H1 (cell line): ENCODE results near the gene LIF. TPM values are rescaled to one million over a fixed set of nuclear protein-coding genes. Genes with fewer than 3 reads are reported as not detected.

Experiments
- CTCF ChIA-PET: fragments of 300-600 bp; sonication (Branson Sonifier 250); formaldehyde crosslinking; loops from one replicate; lab custom pipeline; 2021; ENCODE audit not compliant: partially characterized antibody; lab: Charles Lee
- POLR2A ChIA-PET: fragments of 300-600 bp; sonication (Branson Sonifier 250); formaldehyde crosslinking; loops from one replicate; lab custom pipeline; 2021; ENCODE audit warnings: inconsistent platforms; ENCODE audit not compliant: partially characterized antibody; lab: Charles Lee
- DNase-seq, 2 experiments: peaks; one replicate each; pipeline versions ENCODE4 v3.0.0 to v3.0.0-alpha.2; 2010 to 2022; ENCODE audit warnings: low spot score in 2 of 2, low read depth in 1 of 2, mixed read lengths in 1 of 2
- FAIRE-seq: peaks from 2 replicates; lab custom pipeline; 2011; peaks lifted over from hg19 to GRCh38; lab: Jason Lieb, UNC
- H2AFZ ChIP-seq: 2 replicates; pipeline ENCODE4 v1.8.1; 2012; ENCODE audit warnings: low read length, inconsistent platforms
- H2AK5ac ChIP-seq: 2 replicates; pipeline ENCODE4 v1.6.1; 2013; ENCODE audit warnings: low read depth, low read length
- H2BK120ac ChIP-seq: replicated peaks from 2 replicates; pipeline ENCODE3; 2013; ENCODE audit warnings: low read depth, low read length, inconsistent platforms
- H2BK12ac ChIP-seq: 2 replicates; pipeline ENCODE4 v1.6.1; 2013; ENCODE audit warnings: low read depth, low read length
- H2BK15ac ChIP-seq: 2 replicates; pipeline ENCODE4 v1.6.1; 2013; ENCODE audit warnings: low read length
- H2BK20ac ChIP-seq: 2 replicates; pipeline ENCODE4 v1.6.1; 2013; ENCODE audit warnings: low read length
- H2BK5ac ChIP-seq: 2 replicates; pipeline ENCODE4 v1.6.1; 2013; ENCODE audit warnings: low read depth, low read length
- H3K14ac ChIP-seq: 2 replicates; pipeline ENCODE4 v1.6.1; 2013; ENCODE audit warnings: inconsistent platforms; ENCODE audit not compliant: insufficient read length
- H3K18ac ChIP-seq: 2 replicates; pipeline ENCODE4 v1.6.1; 2013; ENCODE audit warnings: low read length; ENCODE audit errors: extremely low read depth
- H3K23ac ChIP-seq: 2 replicates; pipeline ENCODE4 v1.6.1; 2013; ENCODE audit warnings: inconsistent platforms; ENCODE audit not compliant: insufficient read length
- H3K23me2 ChIP-seq: 2 replicates; pipeline ENCODE4 v1.6.1; 2013; ENCODE audit warnings: low read depth, low read length
- H3K27ac ChIP-seq: 2 replicates; pipeline ENCODE4 v1.6.1; 2011; ENCODE audit warnings: low read depth, low read length, inconsistent platforms
- H3K27me3 ChIP-seq, 4 experiments: replicated peaks in 1 of 4; 1 replicate in 1 of 4; 2 replicates in 3 of 4; pipeline versions ENCODE4 v1.6.1 to v1.8.1; 2011 to 2013; ENCODE audit warnings: low read length in 3 of 4, mild to moderate bottlenecking in 3 of 4, inconsistent platforms in 2 of 4, mixed read lengths in 2 of 4, moderate library complexity in 1 of 4; ENCODE audit not compliant: control insufficient read depth in 3 of 4, insufficient read depth in 3 of 4; ENCODE audit errors: extremely low read depth in 1 of 4
- H3K36me3 ChIP-seq, 4 experiments: 2 replicates each; pipeline versions ENCODE4 v1.6.1 to v1.8.1; 2011 to 2013; ENCODE audit warnings: mild to moderate bottlenecking in 4 of 4, low read length in 3 of 4, moderate library complexity in 2 of 4, control low read depth in 1 of 4, inconsistent platforms in 1 of 4; ENCODE audit not compliant: insufficient read depth in 4 of 4, control insufficient read depth in 2 of 4
- H3K4ac ChIP-seq: replicated peaks from 2 replicates; pipeline ENCODE3; 2013; ENCODE audit warnings: low read length, low read depth, mixed read lengths, inconsistent platforms; ENCODE audit not compliant: insufficient read length
- H3K4me1 ChIP-seq, 4 experiments: replicated peaks in 1 of 4; 1 replicate in 1 of 4; 2 replicates in 3 of 4; pipeline versions ENCODE4 v1.6.1 to v1.8.1; 2011 to 2013; ENCODE audit warnings: low read length in 3 of 4, inconsistent platforms in 2 of 4, mixed read lengths in 1 of 4; ENCODE audit not compliant: insufficient read depth in 4 of 4, control insufficient read depth in 3 of 4
- H3K4me2 ChIP-seq, 2 experiments: 2 replicates each; pipeline versions ENCODE4 v1.6.1 to v1.8.1; 2011 to 2013; ENCODE audit warnings: low read depth in 2 of 2, low read length in 2 of 2, control low read depth in 1 of 2, inconsistent platforms in 1 of 2, mild to moderate bottlenecking in 1 of 2; ENCODE audit not compliant: insufficient read depth in 1 of 2
- H3K4me3 ChIP-seq, 4 experiments: fragments of 200-600, 300-600 bp in 1 of 4; sonication (generic), shearing (Covaris generic), sonication (Bioruptor Twin) in 1 of 4; 2 replicates each; pipeline versions ENCODE4 v1.5.1 to v1.8.1; 2011 to 2016; ENCODE audit warnings: low read length in 4 of 4, low read depth in 3 of 4, control low read depth in 2 of 4, inconsistent platforms in 2 of 4, mild to moderate bottlenecking in 2 of 4, mixed read lengths in 1 of 4, moderate library complexity in 1 of 4; ENCODE audit not compliant: insufficient read depth in 2 of 4; ENCODE audit errors: extremely low read depth in 1 of 4
- H3K56ac ChIP-seq: replicated peaks from 2 replicates; pipeline ENCODE3; 2013; ENCODE audit warnings: low read depth, mild to moderate bottlenecking, mixed read lengths, low read length, inconsistent platforms; ENCODE audit not compliant: insufficient read length
- H3K79me1 ChIP-seq: 2 replicates; pipeline ENCODE4 v1.6.1; 2013; ENCODE audit warnings: low read depth, low read length, control low read depth
- H3K79me2 ChIP-seq, 2 experiments: 2 replicates each; pipeline versions ENCODE4 v1.6.1 to v1.8.1; 2012 to 2013; ENCODE audit warnings: low read length in 2 of 2, mild to moderate bottlenecking in 2 of 2, inconsistent platforms in 1 of 2; ENCODE audit not compliant: insufficient read depth in 2 of 2, control insufficient read depth in 1 of 2
- H3K9ac ChIP-seq, 4 experiments: replicated peaks in 1 of 4; 1 replicate in 1 of 4; 2 replicates in 3 of 4; pipeline versions ENCODE4 v1.6.1 to v1.8.1; 2011 to 2013; ENCODE audit warnings: low read depth in 3 of 4, low read length in 3 of 4, control low read depth in 2 of 4, mild to moderate bottlenecking in 2 of 4, moderate library complexity in 2 of 4, inconsistent platforms in 1 of 4; ENCODE audit errors: extremely low read depth in 1 of 4
- H3K9me3 ChIP-seq, 2 experiments: 2 replicates each; pipeline versions ENCODE4 v1.6.1 to v1.8.1; 2012 to 2013; ENCODE audit warnings: mild to moderate bottlenecking in 2 of 2, moderate library complexity in 2 of 2, control low read depth in 1 of 2, inconsistent platforms in 1 of 2, low read depth in 1 of 2, low read length in 1 of 2, mixed read lengths in 1 of 2; ENCODE audit not compliant: insufficient read depth in 2 of 2
- H4K20me1 ChIP-seq, 2 experiments: replicated peaks in 1 of 2; 2 replicates each; pipeline versions ENCODE3 to v1.8.1; 2011 to 2013; ENCODE audit warnings: inconsistent platforms in 2 of 2, low read length in 2 of 2, mild to moderate bottlenecking in 1 of 2; ENCODE audit not compliant: insufficient read depth in 2 of 2, control insufficient read depth in 1 of 2
- H4K5ac ChIP-seq: 2 replicates; pipeline ENCODE4 v1.6.1; 2013; ENCODE audit warnings: low read length, low read depth, mixed read lengths, inconsistent platforms; ENCODE audit not compliant: insufficient read length
- H4K8ac ChIP-seq: 2 replicates; pipeline ENCODE4 v1.8.0; 2013; ENCODE audit warnings: mild to moderate bottlenecking, moderate library complexity, low read length, inconsistent platforms; ENCODE audit not compliant: insufficient read depth; ENCODE audit errors: extremely low read depth
- H4K91ac ChIP-seq: replicated peaks from 2 replicates; pipeline ENCODE3; 2013; ENCODE audit warnings: low read length, mixed read lengths, inconsistent platforms; ENCODE audit not compliant: insufficient read length
- ATF2 ChIP-seq: IDR thresholded peaks from 2 replicates; pipeline ENCODE4 v1.6.1; 2012; ENCODE audit warnings: low read length, inconsistent platforms
- ATF3 ChIP-seq: IDR thresholded peaks from 2 replicates; pipeline ENCODE4 v1.6.1; 2011; ENCODE audit warnings: low read depth, mild to moderate bottlenecking, low read length; ENCODE audit not compliant: insufficient read depth
- EZH2 ChIP-seq: fragments of 200-600 bp; sonication (generic); IDR thresholded peaks from 2 replicates; pipeline ENCODE4 v1.7.1; 2012; ENCODE audit warnings: low read depth, mild to moderate bottlenecking, moderate library complexity, low read length, inconsistent platforms; ENCODE audit not compliant: severe bottlenecking
- FOSL1 ChIP-seq: IDR thresholded peaks from 2 replicates; pipeline ENCODE4 v1.6.1; 2011; ENCODE audit warnings: mild to moderate bottlenecking, low read depth, low read length, moderate library complexity; ENCODE audit not compliant: insufficient read depth
- HDAC6 ChIP-seq: IDR thresholded peaks from one replicate; pipeline ENCODE4 v1.7.1; 2012; ENCODE audit warnings: low read depth, mild to moderate bottlenecking, inconsistent platforms, low read length, moderate library complexity
- KDM5A ChIP-seq: fragments of 200-600 bp; IDR thresholded peaks from 2 replicates; pipeline ENCODE4 v1.7.1; 2012; ENCODE audit warnings: mild to moderate bottlenecking, low read length, inconsistent platforms, mixed read lengths
- NANOG ChIP-seq: IDR thresholded peaks from 2 replicates; pipeline ENCODE4 v1.6.1; 2011; ENCODE audit warnings: low read length, low read depth, mild to moderate bottlenecking, inconsistent platforms; ENCODE audit not compliant: insufficient read depth, poor library complexity, severe bottlenecking
- POLR2A ChIP-seq, 2 experiments: IDR thresholded peaks; 1 replicate in 1 of 2; 2 replicates in 1 of 2; pipeline ENCODE4 v1.6.1; 2011; ENCODE audit warnings: low read depth in 2 of 2, low read length in 2 of 2, mild to moderate bottlenecking in 2 of 2; ENCODE audit errors: control extremely low read depth in 1 of 2
- RBBP5 ChIP-seq: IDR thresholded peaks from 2 replicates; pipeline ENCODE4 v1.7.1; 2012; ENCODE audit warnings: low read depth, mild to moderate bottlenecking, inconsistent platforms, low read length, moderate library complexity, borderline replicate concordance
- SUZ12 ChIP-seq: fragments of 200-600 bp; sonication (generic); IDR thresholded peaks from 2 replicates; pipeline ENCODE4 v1.6.1; 2012; ENCODE audit warnings: mild to moderate bottlenecking, inconsistent platforms, low read length, moderate library complexity, mixed read lengths
- TBP ChIP-seq: IDR thresholded peaks from 2 replicates; pipeline ENCODE4 v1.6.1; 2011; ENCODE audit warnings: low read depth, low read length, improper control_type of control experiment
- ZNF274 ChIP-seq: IDR thresholded peaks from 2 replicates; pipeline ENCODE4 v1.7.0; 2012; ENCODE audit warnings: low read length, borderline replicate concordance; ENCODE audit errors: extremely low read depth
- WGBS, 2 experiments: shearing (Covaris generic) in 1 of 2; methylation state at CpG; one replicate each; pipeline versions ENCODE4 v1.1.6 to v1.1.7; 2013 to 2015; ENCODE audit warnings: low lambda C conversion rate in 2 of 2, mixed read lengths in 2 of 2, inconsistent platforms in 1 of 2, low coverage in 1 of 2, missing lambda C conversion rate in 1 of 2; ENCODE audit not compliant: insufficient replicate concordance in 2 of 2, insufficient coverage in 1 of 2, insufficient read length in 1 of 2; ENCODE audit errors: extremely low coverage in 1 of 2, missing lambda C conversion rate in 1 of 2; 5-methylcytosine and 5-hydroxymethylcytosine counted together
- polyA plus RNA-seq, 7 experiments: library from polyadenylated mRNA; depleted of rRNA in 3 of 7; stranded (reverse) in 5 of 7; unstranded in 2 of 7; fragments of >200 nt in 5 of 7; fragments of 200-250 nt in 2 of 7; gene quantifications; 1 replicate in 5 of 7; 2 replicates in 1 of 7; 4 replicates in 1 of 7; pipeline versions ENCODE4 v1.2.1 to v1.2.3, GENCODE V29; 2011 to 2013; ENCODE audit warnings: missing spikeins in 2 of 7, mixed read lengths in 2 of 7
- total RNA-seq: library from RNA; stranded (reverse); fragmentation: NEBNext Ultra II Directional; extraction: Animal tissue kit (Norgen Biotek cat#: 25700); gene quantifications from 2 replicates; pipeline ENCODE4 v1.2.1, GENCODE V29; 2021

LIF gene
- total and polyA plus RNA-seq, 2 of the 8 experiments (the other 6 are each of a cell fraction or from before 2014, with no cell fraction given) = 3.3 to 3.5 TPM

GRCh38 chr22:30293026-30293425 lies 46.5 kb upstream of the LIF start:
- ChIA-PET POLR2A (interaction anchor here (1.2 kb wide), 1 partner anchor 44 kb away, joined by 3 read pairs; no protein-coding TSS in a partner anchor), CTCF (interaction anchor here (0.8 to 9.1 kb wide), 2 partner anchors 8 to 30 kb away, joined by 3 to 203 read pairs; partner anchors contain the start of gene TBC1D10A)
- no peak for DNase-seq
- Histone ChIP-seq H2AFZ (no peak overlapping the region), H3K79me2 (no peaks in the 10 kb centered on the region), H3K9me3 (no peaks in the 10 kb centered on the region), H3K4ac (no peak overlapping the region), H3K18ac (no peak overlapping the region), H3K23me2 (peaks cover 12% of the 10 kb centered on the region; the same call in 1 of the 2 replicates), H2BK120ac (no peak overlapping the region), H3K14ac (no peak overlapping the region), H3K4me3 (no peak overlapping the region), H3K27ac (no peak overlapping the region), H2BK5ac (no peak overlapping the region), H3K36me3 (no peaks in the 10 kb centered on the region), H3K4me1 (peaks cover 0 to 18% (median 14%) of the 10 kb centered on the region in 4 experiments; a peak in 6 of 7 replicates), H3K9ac (no peak overlapping the region), H3K56ac (no peak overlapping the region), H2BK20ac (no peak overlapping the region), H2BK15ac (no peak overlapping the region), H3K79me1 (no peaks in the 10 kb centered on the region), H4K20me1 (no peaks in the 10 kb centered on the region), H4K91ac (no peak overlapping the region), H4K8ac (no peak overlapping the region), H3K23ac (no peak overlapping the region), H3K27me3 (no peaks in the 10 kb centered on the region), H2BK12ac (no peak overlapping the region), H3K4me2 (no peak overlapping the region), H4K5ac (no peak overlapping the region), H2AK5ac (no peak overlapping the region)
- FAIRE-seq = no peak
- 88% methylated on average over 7 of the region's 7 CpGs; no CpG with 5 or more reads in 1 of the 2 experiments for WGBS, 2 experiments
- no peak for TF ChIP-seq ZNF274
- no peak for TF ChIP-seq RBBP5
- TF ChIP-seq NANOG = no peak
- no peak for TF ChIP-seq EZH2
- TF ChIP-seq ATF3 = no peak
- no peak for TF ChIP-seq HDAC6
- no peak for TF ChIP-seq FOSL1
- no peak for TF ChIP-seq ATF2
- no peak for TF ChIP-seq TBP
- no peak for TF ChIP-seq POLR2A (IDR thresholded peaks at IDR 0.05; ENCODE audit: control extremely low read depth in 1 of 2, low read depth in 2 of 2, low read length in 2 of 2)
- TF ChIP-seq SUZ12 = no peak
- TF ChIP-seq KDM5A = no peak
